HG03575 (cell line): Measurements from ENCODE around the gene ATF7IP2.

ENCODE experiments used
- ATAC-seq: cut with Tn5 transposase; IDR thresholded peaks from one replicate; pipeline ENCODE4 v1.9.1; 2021; ENCODE audit not compliant: unreplicated experiment, insufficient number of reproducible peaks, low FRiP score; ENCODE audit errors: extremely low read depth

The ATF7IP2 gene

DNA sequence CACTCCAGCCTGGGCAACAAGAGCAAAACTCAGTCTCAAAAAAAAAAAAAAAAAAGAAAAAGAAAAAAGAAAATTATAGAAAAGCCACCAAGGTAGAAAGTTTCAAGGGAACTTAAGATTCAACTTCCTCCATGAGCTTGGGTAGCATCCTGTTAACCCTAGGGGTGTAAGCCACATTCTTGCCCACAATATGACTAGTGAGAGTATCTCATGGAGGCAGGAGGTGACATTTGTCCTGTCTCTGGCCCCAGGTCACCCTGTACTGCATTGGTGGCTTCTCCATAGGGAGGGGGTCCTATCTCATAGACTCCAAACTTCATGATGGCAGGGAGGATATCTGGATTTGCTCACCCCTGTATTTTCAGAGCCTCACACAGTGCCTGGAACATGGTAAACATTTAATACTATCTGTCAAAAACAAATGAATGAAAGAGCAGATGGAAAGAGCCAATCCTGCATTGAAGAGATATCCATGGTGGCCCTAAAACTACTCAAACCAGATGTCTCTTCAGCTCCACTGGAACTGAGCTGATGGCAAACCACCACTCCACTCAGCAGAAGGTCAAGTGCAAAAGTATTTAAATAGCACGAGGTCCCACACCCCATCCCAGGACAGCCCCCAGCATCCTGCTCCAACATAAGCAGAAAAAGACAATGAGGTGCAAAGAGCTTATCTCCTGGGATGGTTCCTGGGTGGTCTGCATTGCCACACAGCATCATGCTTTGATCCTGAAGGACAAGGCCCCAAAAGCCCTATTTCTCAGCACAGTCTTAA lies 144.2 kb downstream of the ATF7IP2 start:
- ATAC-seq = no peak

DNA sequence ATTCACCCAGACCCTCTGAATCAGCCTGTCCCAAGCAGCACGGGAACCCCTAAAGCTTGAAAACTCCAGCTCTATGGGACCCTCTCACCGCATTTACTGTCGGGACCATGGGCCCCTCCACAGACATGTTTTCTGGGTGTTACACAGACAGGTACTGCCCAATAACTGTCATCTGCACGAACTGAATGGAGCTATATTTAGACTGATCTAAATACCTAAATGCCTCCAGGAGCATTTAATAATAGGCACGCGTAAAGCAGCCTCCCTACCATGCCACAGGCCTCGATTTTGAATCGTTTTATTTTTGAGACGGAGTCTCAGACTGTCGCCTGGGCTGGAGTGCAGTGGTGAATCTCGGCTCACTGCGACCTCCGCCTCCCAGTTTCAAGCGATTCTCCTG lies 144.8 kb downstream of the ATF7IP2 start:
- no peak for ATAC-seq

DNA sequence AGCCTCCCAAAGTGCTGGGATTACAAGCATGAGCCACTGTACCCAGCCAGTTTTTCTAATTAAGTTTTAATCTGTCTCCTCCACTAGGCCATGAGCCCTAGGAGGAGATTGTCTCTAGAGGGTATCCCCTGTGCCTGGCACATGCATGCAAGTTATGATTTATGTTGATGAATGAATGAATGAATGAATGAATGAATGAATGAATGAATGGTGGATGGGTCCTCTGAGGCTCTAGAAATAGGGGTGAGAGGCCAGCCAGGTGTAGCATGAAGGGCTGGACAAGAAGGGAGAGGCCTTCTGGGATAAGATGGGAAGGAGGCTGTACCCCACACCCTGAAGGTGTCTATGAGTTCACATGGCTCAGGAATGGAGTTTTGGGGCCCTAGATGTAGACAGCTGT lies 145.7 kb downstream of the ATF7IP2 start:
- no peak for ATAC-seq
